Breast epithelium (tissue), 3 donors: ENCODE results near the gene CERT1.

Experiments
- CTCF ChIP-seq, 3 donors: fragments of 450-650 bp; IDR thresholded peaks; one replicate each; pipeline ENCODE4 v1.5.1; 2016 to 2017; ENCODE audit warnings: antibody characterized with exemption in 3 of 3, mild to moderate bottlenecking in 3 of 3, moderate library complexity in 3 of 3
- POLR2A ChIP-seq: fragments of 450-650 bp; IDR thresholded peaks from one replicate; pipeline ENCODE4 v1.6.1; 2016; ENCODE audit warnings: antibody characterized with exemption, mild to moderate bottlenecking, moderate library complexity
- POLR2AphosphoS5 ChIP-seq, 3 donors: sonication (generic); formaldehyde crosslinking; IDR thresholded peaks; one replicate each; pipeline ENCODE4 v1.6.1; 2017; ENCODE audit warnings: antibody characterized with exemption in 3 of 3

DNA sequence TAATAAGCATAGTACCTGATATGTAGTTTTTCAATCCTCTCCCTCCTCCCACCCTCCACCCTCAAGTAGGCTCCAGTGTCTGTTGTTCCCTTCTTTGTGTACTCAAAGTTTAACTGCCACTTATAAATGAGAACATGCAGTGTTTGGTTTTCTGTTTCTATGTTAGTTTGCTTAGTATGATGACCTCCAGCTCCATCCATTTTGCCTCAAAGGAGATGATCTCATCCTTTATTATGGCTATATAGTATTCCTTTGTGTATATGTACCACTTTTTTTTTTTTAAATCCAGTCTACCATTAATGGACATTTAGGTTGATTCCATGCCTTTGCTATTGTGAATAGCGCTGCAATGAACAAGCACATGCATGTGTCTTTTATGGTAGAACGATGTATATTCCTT, 20.8 kb upstream of the CERT1 start:
- no peak for TF ChIP-seq CTCF (IDR thresholded peaks at IDR 0.05)
- no peak for TF ChIP-seq POLR2A
- no peak for TF ChIP-seq POLR2AphosphoS5 (IDR thresholded peaks at IDR 0.05)
